Thoracic aorta (tissue), 2 donors: ENCODE results near the gene DQX1. TPM values are rescaled to one million over a fixed set of nuclear protein-coding genes. Genes with fewer than 3 reads are reported as not detected.

Experiments used
- ATAC-seq: fragments of 150-250 bp; one replicate; pipeline ENCODE4 v1.8.0; 2017; ENCODE audit warnings: low read depth; ENCODE audit not compliant: insufficient number of reproducible peaks, low FRiP score
- DNase-seq: peaks from one replicate; pipeline ENCODE4 v3.0.0-alpha.2; 2020; ENCODE audit warnings: low spot score
- H3K27ac ChIP-seq, 2 donors: fragments of 200-600 bp; sonication (generic); 1 replicate in 1 of 2; 2 replicates in 1 of 2; pipeline ENCODE4 v1.5.1; 2016; ENCODE audit warnings: mild to moderate bottlenecking in 2 of 2, moderate library complexity in 2 of 2
- H3K27me3 ChIP-seq: fragments of 200-600 bp; sonication (generic); replicated peaks from 2 replicates; pipeline ENCODE4 v1.6.0; 2016; ENCODE audit warnings: mild to moderate bottlenecking; ENCODE audit not compliant: insufficient read depth
- H3K36me3 ChIP-seq: fragments of 200-600 bp; sonication (generic); one replicate; pipeline ENCODE4 v1.5.1; 2016
- H3K4me1 ChIP-seq, 2 donors: fragments of 200-600 bp; sonication (generic); 1 replicate in 1 of 2; 2 replicates in 1 of 2; pipeline versions ENCODE4 v1.5.1 to v1.6.0; 2016; ENCODE audit warnings: low read depth in 2 of 2, mild to moderate bottlenecking in 1 of 2; ENCODE audit not compliant: control insufficient read depth in 1 of 2
- H3K4me3 ChIP-seq: fragments of 200-600 bp; sonication (generic); 2 replicates; pipeline ENCODE4 v1.5.1; 2016; ENCODE audit warnings: mild to moderate bottlenecking
- H3K9me3 ChIP-seq: fragments of 200-600 bp; sonication (generic); 2 replicates; pipeline ENCODE4 v1.5.1; 2016
- total RNA-seq, 2 donors: library from RNA; depleted of rRNA; stranded (reverse); fragments of >200 nt; gene quantifications; one replicate each; pipeline versions ENCODE4 v1.1.0 to v1.2.3, GENCODE V29; 2016
- TF ChIP-seq, protein P1 (sequence below): fragments of 200-600 bp; sonication (generic); IDR thresholded peaks from one replicate; pipeline ENCODE4 v1.5.1; 2019; ENCODE audit warnings: antibody characterized with exemption

The DQX1 gene
- 1 to 10 TPM in 1 of 2 donors, not detected in 1; 1.9 TPM for total RNA-seq

DNA sequence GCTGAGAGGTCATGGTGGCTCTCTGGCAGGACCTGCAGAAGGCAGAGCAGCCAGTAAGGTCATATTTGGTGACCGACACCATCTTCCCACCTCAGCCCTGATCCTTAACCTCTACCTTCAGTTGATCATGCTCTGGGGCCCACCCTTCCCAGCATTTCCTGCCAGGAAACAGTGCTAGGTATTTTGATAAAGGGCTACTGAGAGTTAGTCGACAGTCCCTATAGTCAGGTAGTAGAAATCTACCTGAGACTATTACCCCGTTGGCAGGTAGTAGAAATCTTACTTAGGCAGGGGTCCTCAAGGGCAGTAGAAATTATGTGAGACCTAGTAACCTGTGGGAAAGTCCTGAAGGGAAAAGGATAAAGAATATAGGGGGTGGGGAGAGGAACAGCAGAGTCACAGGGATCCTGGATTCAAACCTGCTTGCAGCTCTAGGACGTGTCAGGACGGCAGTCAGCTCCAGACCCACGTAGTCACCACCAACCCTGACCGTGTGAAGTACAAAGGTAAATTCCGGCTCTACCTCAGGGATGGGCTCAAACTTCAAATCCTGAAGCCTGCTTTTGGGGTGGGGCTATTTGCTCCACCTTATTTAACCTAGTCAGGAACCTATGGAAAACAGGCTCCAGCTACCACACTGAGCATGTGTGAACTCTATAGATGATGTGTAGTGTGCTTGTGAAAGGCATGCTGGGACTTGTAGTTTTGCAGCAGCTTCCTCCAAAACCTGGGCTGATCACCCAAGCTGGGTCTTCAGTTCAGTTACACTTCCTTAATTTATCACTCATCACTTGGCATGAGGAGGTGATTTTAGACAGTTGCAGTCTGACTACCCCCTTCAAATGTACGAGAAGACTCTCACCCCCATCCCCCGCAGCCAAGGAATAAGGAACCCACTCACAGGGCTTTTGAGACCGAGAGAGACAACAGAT lies at the start of gene DQX1:
Gene DQX1 (minus strand): TSS at position 515 of the 932 bp plus-strand sequence. CDS start 502 bp downstream, at position 13.
- H3K4me1 ChIP-seq: peaks cover 11 to 19% of the 10 kb centered on the region in 2 donors
- H3K27ac ChIP-seq: no peak within 1 kb of the TSS
- H3K27me3 ChIP-seq: no peaks in the 10 kb centered on the region
- H3K9me3 ChIP-seq: no peaks in the 10 kb centered on the region
- ATAC-seq (no peak), DNase-seq (no peak)
- H3K4me3 ChIP-seq: no peak within 1 kb of the TSS
- peaks cover 19% of the 10 kb centered on the region for H3K36me3 ChIP-seq
- TF ChIP-seq, protein P1, sequence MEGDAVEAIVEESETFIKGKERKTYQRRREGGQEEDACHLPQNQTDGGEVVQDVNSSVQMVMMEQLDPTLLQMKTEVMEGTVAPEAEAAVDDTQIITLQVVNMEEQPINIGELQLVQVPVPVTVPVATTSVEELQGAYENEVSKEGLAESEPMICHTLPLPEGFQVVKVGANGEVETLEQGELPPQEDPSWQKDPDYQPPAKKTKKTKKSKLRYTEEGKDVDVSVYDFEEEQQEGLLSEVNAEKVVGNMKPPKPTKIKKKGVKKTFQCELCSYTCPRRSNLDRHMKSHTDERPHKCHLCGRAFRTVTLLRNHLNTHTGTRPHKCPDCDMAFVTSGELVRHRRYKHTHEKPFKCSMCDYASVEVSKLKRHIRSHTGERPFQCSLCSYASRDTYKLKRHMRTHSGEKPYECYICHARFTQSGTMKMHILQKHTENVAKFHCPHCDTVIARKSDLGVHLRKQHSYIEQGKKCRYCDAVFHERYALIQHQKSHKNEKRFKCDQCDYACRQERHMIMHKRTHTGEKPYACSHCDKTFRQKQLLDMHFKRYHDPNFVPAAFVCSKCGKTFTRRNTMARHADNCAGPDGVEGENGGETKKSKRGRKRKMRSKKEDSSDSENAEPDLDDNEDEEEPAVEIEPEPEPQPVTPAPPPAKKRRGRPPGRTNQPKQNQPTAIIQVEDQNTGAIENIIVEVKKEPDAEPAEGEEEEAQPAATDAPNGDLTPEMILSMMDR: no peak

- ATAC-seq (no peak), DNase-seq (no peak)
- no peak overlapping the region for H3K27ac ChIP-seq
- TF ChIP-seq, protein P1: no peak
- no peaks in the 10 kb centered on the region for H3K9me3 ChIP-seq
- H3K36me3 ChIP-seq: no peaks in the 10 kb centered on the region
- H3K27me3 ChIP-seq: no peaks in the 10 kb centered on the region
- no peak overlapping the region for H3K4me3 ChIP-seq
- no peaks in the 10 kb centered on the region for H3K4me1 ChIP-seq
These were observed 49.3 kb upstream of the DQX1 start for GRCh38 chr2:74575320-74575719.

DNA sequence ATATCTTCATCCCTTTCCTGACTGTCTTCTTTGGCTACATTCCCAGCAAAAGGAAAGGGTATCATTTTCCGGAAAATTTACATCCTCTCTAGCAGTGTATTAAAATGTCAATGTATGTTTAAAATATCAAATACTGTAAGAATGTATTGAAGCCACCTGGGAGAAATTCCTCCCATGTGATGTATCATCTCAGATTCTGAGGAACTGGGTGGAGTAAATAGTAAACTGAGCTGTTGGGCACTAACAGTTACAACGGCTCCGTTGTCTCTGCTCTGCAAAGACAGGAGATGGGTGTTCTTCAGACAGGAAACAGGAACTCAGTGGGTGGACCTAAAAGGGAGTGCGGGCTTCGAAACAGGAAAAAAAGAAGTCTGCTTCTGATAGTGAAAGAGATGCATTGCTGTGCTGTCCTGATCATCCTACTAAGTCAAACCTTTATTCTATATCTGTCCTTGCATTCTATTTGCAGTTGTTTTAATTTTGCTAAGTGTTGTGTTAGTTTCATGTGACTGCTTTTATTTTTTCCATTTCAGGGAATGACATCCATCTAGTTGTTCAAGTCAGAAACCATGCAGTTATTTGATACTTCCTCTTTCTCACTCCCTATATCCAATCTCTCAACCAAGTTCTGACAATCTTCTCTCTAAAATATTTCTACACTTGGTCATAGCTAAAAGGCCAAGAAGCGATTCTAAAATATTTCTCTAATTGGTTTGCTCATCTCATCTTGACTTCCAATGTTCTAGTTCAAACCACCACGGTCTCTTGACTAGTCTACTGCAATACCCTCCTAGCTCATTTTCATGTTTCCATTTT lies 47.9 kb upstream of the DQX1 start:
- Histone ChIP-seq H3K36me3 (no peaks in the 10 kb centered on the region), H3K27ac (no peak overlapping the region), H3K27me3 (no peaks in the 10 kb centered on the region), H3K4me3 (no peak overlapping the region), H3K4me1 (no peaks in the 10 kb centered on the region), H3K9me3 (no peaks in the 10 kb centered on the region)
- DNase-seq (no peak), ATAC-seq (no peak)
- TF ChIP-seq, protein P1: no peak

DNA sequence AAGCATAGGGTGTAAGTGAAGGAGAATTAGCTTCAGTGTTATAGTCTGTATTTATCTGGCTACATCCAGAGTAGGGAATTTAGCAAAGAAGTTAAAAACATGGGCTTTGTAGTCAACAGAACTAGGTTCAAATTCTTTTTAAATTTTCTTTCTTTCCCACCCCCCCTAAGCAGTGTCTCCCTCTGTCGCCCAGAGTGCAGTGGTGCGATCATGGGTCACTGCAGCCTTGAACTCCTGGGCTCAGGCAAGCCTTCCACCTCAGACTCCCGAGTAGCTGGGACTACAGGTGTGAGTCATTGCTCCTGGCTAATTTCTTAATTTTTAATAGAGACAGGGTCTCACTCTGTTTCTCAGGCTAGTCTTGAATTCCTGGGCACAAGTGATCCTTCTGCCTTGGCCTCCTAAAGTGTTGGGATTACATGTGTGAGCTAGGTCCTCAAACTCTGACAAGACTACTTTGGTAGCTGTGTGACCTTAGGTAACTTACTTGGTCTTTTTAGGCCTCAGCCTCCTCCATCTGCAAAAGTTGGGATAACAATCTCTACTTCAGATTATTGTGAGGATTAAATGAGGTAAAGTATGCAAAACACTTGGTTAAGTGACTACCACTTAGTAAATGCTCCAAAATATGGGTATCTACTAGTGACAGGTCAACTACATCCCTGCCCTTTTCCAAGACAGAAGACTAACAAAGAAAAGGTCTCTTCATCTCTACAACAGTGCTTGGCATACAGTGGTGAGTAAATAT lies 46.3 kb upstream of the DQX1 start:
- TF ChIP-seq, protein P1: no peak
- Histone ChIP-seq H3K27me3 (no peaks in the 10 kb centered on the region), H3K9me3 (no peaks in the 10 kb centered on the region), H3K4me3 (no peak overlapping the region), H3K4me1 (peaks cover under 1 to 7% of the 10 kb centered on the region in 2 donors), H3K36me3 (no peaks in the 10 kb centered on the region), H3K27ac (no peak overlapping the region)
- ATAC-seq: no peak
- DNase-seq: no peak
